Hepatocyte (in vitro differentiated cells): Measurements from ENCODE around the gene CD226.

Experiments
- EZH2 ChIP-seq: fragments of 200-600 bp; sonication (generic); IDR thresholded peaks from 2 replicates; pipeline ENCODE4 v1.6.1; 2016; ENCODE audit warnings: antibody characterized with exemption, mild to moderate bottlenecking, borderline replicate concordance
- TF ChIP-seq, protein P1 (sequence below): fragments of 200-600 bp; sonication (generic); IDR thresholded peaks from 2 replicates; pipeline ENCODE4 v1.5.1; 2016; ENCODE audit warnings: antibody characterized with exemption, mild to moderate bottlenecking; ENCODE audit not compliant: poor library complexity

DNA sequence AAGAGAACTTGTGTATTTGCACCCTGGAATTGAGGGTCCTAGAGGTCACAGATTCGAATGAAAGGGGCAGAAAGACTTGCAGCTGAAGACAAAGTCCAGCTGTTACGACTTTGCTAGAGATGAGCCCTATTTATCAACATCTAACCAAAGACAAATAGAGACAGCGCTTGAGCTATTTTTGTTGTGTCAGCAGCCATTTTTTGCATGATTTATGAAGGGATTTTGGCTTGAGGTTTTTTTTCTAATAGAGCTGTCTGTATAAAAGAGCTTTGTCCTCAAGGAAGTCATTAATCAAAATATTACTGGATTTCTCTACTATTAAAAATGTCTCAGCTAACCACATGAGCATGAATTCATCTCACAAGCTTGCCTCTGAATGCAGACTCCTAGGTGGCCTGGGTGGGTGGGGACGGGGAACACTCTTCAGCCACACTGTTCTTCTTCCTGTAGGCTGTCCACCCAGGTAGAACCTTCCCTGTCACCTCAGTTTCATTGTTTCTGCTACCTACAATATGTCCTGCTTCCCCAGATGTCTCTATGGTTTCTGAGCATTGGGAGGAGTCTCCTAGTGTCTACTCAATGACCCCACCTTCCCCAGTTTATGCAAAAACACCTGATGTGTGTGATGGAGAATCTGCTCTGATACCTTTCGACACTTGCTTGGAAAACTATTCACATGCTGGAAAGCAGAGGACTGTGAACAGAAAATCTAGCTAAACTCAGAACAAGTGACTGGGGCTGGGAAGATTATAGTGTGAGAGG lies 7.2 kb upstream of the CD226 start:
- TF ChIP-seq, protein P1, sequence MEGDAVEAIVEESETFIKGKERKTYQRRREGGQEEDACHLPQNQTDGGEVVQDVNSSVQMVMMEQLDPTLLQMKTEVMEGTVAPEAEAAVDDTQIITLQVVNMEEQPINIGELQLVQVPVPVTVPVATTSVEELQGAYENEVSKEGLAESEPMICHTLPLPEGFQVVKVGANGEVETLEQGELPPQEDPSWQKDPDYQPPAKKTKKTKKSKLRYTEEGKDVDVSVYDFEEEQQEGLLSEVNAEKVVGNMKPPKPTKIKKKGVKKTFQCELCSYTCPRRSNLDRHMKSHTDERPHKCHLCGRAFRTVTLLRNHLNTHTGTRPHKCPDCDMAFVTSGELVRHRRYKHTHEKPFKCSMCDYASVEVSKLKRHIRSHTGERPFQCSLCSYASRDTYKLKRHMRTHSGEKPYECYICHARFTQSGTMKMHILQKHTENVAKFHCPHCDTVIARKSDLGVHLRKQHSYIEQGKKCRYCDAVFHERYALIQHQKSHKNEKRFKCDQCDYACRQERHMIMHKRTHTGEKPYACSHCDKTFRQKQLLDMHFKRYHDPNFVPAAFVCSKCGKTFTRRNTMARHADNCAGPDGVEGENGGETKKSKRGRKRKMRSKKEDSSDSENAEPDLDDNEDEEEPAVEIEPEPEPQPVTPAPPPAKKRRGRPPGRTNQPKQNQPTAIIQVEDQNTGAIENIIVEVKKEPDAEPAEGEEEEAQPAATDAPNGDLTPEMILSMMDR: no peak
- TF ChIP-seq EZH2: no peak
